Urinary bladder (tissue), 4 donors: ENCODE results near the gene TECR. TPM values are rescaled to one million over a fixed set of nuclear protein-coding genes. Genes with fewer than 3 reads are reported as not detected.

Source experiments
- DNase-seq: peaks from one replicate; pipeline ENCODE4 v3.0.0-alpha.2; 2015; ENCODE audit errors: extremely low spot score
- H3K27ac ChIP-seq: one replicate; pipeline ENCODE4 v1.5.1; 2013; ENCODE audit warnings: low read depth, mild to moderate bottlenecking, moderate library complexity
- H3K36me3 ChIP-seq: one replicate; pipeline ENCODE4 v1.6.1; 2013; ENCODE audit warnings: mild to moderate bottlenecking, moderate library complexity; ENCODE audit not compliant: insufficient read depth
- H3K4me1 ChIP-seq: one replicate; pipeline ENCODE4 v1.6.1; 2013; ENCODE audit warnings: mild to moderate bottlenecking, moderate library complexity; ENCODE audit not compliant: insufficient read depth
- H3K4me3 ChIP-seq: one replicate; pipeline ENCODE4 v1.5.1; 2013; ENCODE audit warnings: low read depth, low read length
- WGBS: extraction: QIAGEN DNeasy Blood & Tissue Kit; methylation state at CpG from one replicate; pipeline ENCODE4 v1.1.7; 2013; 5-methylcytosine and 5-hydroxymethylcytosine counted together
- polyA plus RNA-seq: library from polyadenylated mRNA; stranded (reverse); fragments of 200-250 nt; gene quantifications from one replicate; pipeline ENCODE4 v1.2.3, GENCODE V29; 2013
- total RNA-seq: library from RNA; depleted of rRNA; stranded (reverse); fragments of >200 nt; gene quantifications from one replicate; pipeline ENCODE4 v1.2.3, GENCODE V29; 2014
- donor health status: healthy with polysubstance abuse.
- donor health status: healthy.

The TECR gene
- total and polyA plus RNA-seq, 2 donors: 17.6 to 98.2 TPM

GRCh38 chr19:14565298-14565679, 35.9 kb downstream of the TECR start:
- Histone ChIP-seq H3K27ac (no peak overlapping the region), H3K4me1 (peaks cover 4% of the 10 kb centered on the region), H3K36me3 (no peaks in the 10 kb centered on the region), H3K4me3 (no peak overlapping the region)
- DNase-seq: no peak
- WGBS: 90% methylated on average over 22 of the region's 22 CpGs

- 86% methylated on average over 26 of the region's 31 CpGs for WGBS
- Histone ChIP-seq H3K4me1 (peaks cover 4% of the 10 kb centered on the region), H3K36me3 (no peaks in the 10 kb centered on the region), H3K27ac (no peak overlapping the region), H3K4me3 (no peak overlapping the region)
- DNase-seq: no peak
Observed at GRCh38 chr19:14565765-14566711, 36.6 kb downstream of the TECR start.

- Histone ChIP-seq H3K4me1 (peaks cover 1% of the 10 kb centered on the region), H3K27ac (no peak overlapping the region), H3K36me3 (no peaks in the 10 kb centered on the region), H3K4me3 (no peak overlapping the region)
- WGBS: 81% methylated on average over 18 of the region's 18 CpGs
- DNase-seq: no peak
Observed at GRCh38 chr19:14566712-14567077, 37.3 kb downstream of the TECR start.

GRCh38 chr19:14567079-14567478, 37.7 kb downstream of the TECR start:
- H3K36me3 ChIP-seq: no peaks in the 10 kb centered on the region
- no peak overlapping the region for H3K4me3 ChIP-seq
- no peak overlapping the region for H3K27ac ChIP-seq
- DNase-seq: no peak
- WGBS: 78% methylated on average over 11 of the region's 11 CpGs
- H3K4me1 ChIP-seq: no peaks in the 10 kb centered on the region

GRCh38 chr19:14570864-14571527, 41.6 kb downstream of the TECR start:
- no peaks in the 10 kb centered on the region for H3K4me1 ChIP-seq
- no peak for DNase-seq
- H3K4me3 ChIP-seq: peak overlapping the region; percentile 75
- no peaks in the 10 kb centered on the region for H3K36me3 ChIP-seq
- no peak overlapping the region for H3K27ac ChIP-seq
- WGBS: 41% methylated on average over 22 of the region's 22 CpGs

- no peaks in the 10 kb centered on the region for H3K36me3 ChIP-seq
- peak within 1 kb of the TSS; percentile 43 for H3K27ac ChIP-seq
- WGBS: 3% methylated on average over 40 of the region's 40 CpGs
- peak within 1 kb of the TSS; percentile 75 for H3K4me3 ChIP-seq
- peak; percentile 83 for DNase-seq
- H3K4me1 ChIP-seq: no peaks in the 10 kb centered on the region
Observed at GRCh38 chr19:14571695-14572490, 42.5 kb downstream of the TECR start, which contains the start of gene NDUFB7. NDUFB7 (minus strand) TSS chr19:14572066; CDS start chr19:14572000, 66 bp downstream.

GRCh38 chr19:14575428-14575980, 46.1 kb downstream of the TECR start:
- no peak for DNase-seq
- 88% methylated on average over 6 of the region's 6 CpGs for WGBS
- Histone ChIP-seq H3K36me3 (no peaks in the 10 kb centered on the region), H3K27ac (no peak overlapping the region), H3K4me3 (no peak overlapping the region), H3K4me1 (no peaks in the 10 kb centered on the region)

- no peak for DNase-seq
- Histone ChIP-seq H3K36me3 (no peaks in the 10 kb centered on the region), H3K4me1 (no peaks in the 10 kb centered on the region), H3K27ac (no peak overlapping the region), H3K4me3 (no peak overlapping the region)
- WGBS: 81% methylated on average over 8 of the region's 8 CpGs
Observed at GRCh38 chr19:14576363-14576762, 47.0 kb downstream of the TECR start.

GRCh38 chr19:14577264-14577663, 47.9 kb downstream of the TECR start:
- Histone ChIP-seq H3K36me3 (no peaks in the 10 kb centered on the region), H3K4me1 (no peaks in the 10 kb centered on the region), H3K27ac (no peak overlapping the region), H3K4me3 (no peak overlapping the region)
- 77% methylated on average over 5 of the region's 5 CpGs for WGBS
- DNase-seq: no peak

- no peaks in the 10 kb centered on the region for H3K4me1 ChIP-seq
- H3K4me3 ChIP-seq: no peak overlapping the region
- WGBS: 43% methylated on average over 6 of the region's 6 CpGs
- H3K36me3 ChIP-seq: no peaks in the 10 kb centered on the region
- no peak for DNase-seq
- no peak overlapping the region for H3K27ac ChIP-seq
Observed at GRCh38 chr19:14577885-14578427, 48.6 kb downstream of the TECR start.

- DNase-seq: no peak
- H3K27ac ChIP-seq: no peak overlapping the region
- no peaks in the 10 kb centered on the region for H3K36me3 ChIP-seq
- no peaks in the 10 kb centered on the region for H3K4me1 ChIP-seq
- WGBS: 62% methylated on average over 6 of the region's 6 CpGs
- H3K4me3 ChIP-seq: no peak overlapping the region
Observed at GRCh38 chr19:14580623-14581237, 51.3 kb downstream of the TECR start.

- 47% methylated on average over 6 of the region's 6 CpGs for WGBS
- Histone ChIP-seq H3K4me3 (no peak within 1 kb of the TSS), H3K4me1 (no peaks in the 10 kb centered on the region), H3K36me3 (no peaks in the 10 kb centered on the region), H3K27ac (no peak within 1 kb of the TSS)
- DNase-seq: no peak
Observed at GRCh38 chr19:14582894-14583340, 53.5 kb downstream of the TECR start, which contains the start of gene CLEC17A. CLEC17A (plus strand) TSS chr19:14583084; CDS start chr19:14583161, 77 bp downstream.
